OCI-LY3 (cell line): ENCODE results near the gene ZAR1.

Experiments
- CTCF ChIP-seq: fragments of 200-600, 300-600 bp; sonication (generic); IDR thresholded peaks from 2 replicates; pipeline ENCODE4 v1.5.1; 2014; ENCODE audit warnings: antibody characterized with exemption, low read length, low read depth
- EZH2phosphoT487 ChIP-seq: fragments of 200-600 bp; shearing (Covaris generic); IDR thresholded peaks from 2 replicates; pipeline ENCODE4 v1.6.1; 2018; ENCODE audit warnings: antibody characterized with exemption, mixed run types, low read depth

DNA sequence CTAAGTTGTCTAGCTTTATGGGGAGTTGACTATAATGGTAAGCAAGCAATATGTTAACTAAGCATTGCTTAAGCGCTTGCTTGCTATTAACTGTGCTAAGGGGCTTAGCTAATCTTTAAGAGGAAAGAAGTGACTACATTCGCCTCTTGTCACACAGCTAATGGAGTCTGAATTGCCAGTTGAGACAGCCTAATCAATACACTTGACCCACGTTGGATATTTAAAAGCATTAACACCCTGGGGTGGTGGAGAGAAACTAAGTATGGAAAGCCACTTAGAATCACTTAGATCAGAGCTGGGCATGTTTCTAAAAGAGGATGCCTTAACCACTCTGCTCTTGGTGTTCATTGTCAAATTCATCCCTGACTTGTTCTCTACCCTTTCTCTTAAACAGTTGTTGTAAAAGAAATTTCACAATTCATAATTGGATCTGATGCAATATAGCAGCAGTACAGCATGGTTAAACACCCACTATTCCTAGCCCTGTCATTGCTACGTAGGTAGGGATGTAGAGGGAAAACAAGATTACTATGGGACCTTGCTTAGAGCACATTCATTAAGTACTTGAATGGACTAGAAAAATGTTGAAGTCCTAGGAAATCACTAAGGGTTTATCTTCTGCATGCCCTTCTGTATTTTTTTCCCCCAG is 3.5 kb downstream of the ZAR1 start:
- TF ChIP-seq CTCF = no peak
- no peak for TF ChIP-seq EZH2phosphoT487
